ENCODE measurements around the gene CD2BP2.

The CD2BP2 gene

GRCh38 chr16:30381291-30382041, 26.4 kb upstream of the CD2BP2 start:
- Mint-ChIP-seq H3K9me3 (no peaks in the 10 kb centered on the region), H3K4me3 (peak overlapping the region; percentile 87), H3K36me3 (ENCODE audit: low read depth) (peaks cover 21% of the 10 kb centered on the region), H3K4me1 (ENCODE audit: low read depth) (peaks cover 64% of the 10 kb centered on the region), H3K27ac (peak overlapping the region; percentile 92), H3K27me3 (no peaks in the 10 kb centered on the region)

- H3K4me3 Mint-ChIP-seq = peak overlapping the region; percentile 87
- H3K27ac Mint-ChIP-seq = peak overlapping the region; percentile 92
- peaks cover 66% of the 10 kb centered on the region for H3K4me1 Mint-ChIP-seq (ENCODE audit: low read depth)
- no peaks in the 10 kb centered on the region for H3K9me3 Mint-ChIP-seq
- H3K27me3 Mint-ChIP-seq = no peaks in the 10 kb centered on the region
- H3K36me3 Mint-ChIP-seq (ENCODE audit: low read depth) = peaks cover 21% of the 10 kb centered on the region
Observed at GRCh38 chr16:30380803-30381208, 25.7 kb upstream of the CD2BP2 start.

- peak overlapping the region; percentile 92 for H3K4me3 Mint-ChIP-seq
- H3K4me1 Mint-ChIP-seq (ENCODE audit: low read depth) = peaks cover 66% of the 10 kb centered on the region
- H3K27ac Mint-ChIP-seq = peak overlapping the region; percentile 92
- no peaks in the 10 kb centered on the region for H3K9me3 Mint-ChIP-seq
- no peaks in the 10 kb centered on the region for H3K27me3 Mint-ChIP-seq
- H3K36me3 Mint-ChIP-seq (ENCODE audit: low read depth) = peaks cover 21% of the 10 kb centered on the region
Observed at GRCh38 chr16:30380072-30380802, 25.1 kb upstream of the CD2BP2 start.

- Mint-ChIP-seq H3K4me3 (peak overlapping the region; percentile 92), H3K27ac (peak overlapping the region; percentile 95), H3K4me1 (ENCODE audit: low read depth) (peaks cover 66% of the 10 kb centered on the region), H3K9me3 (no peaks in the 10 kb centered on the region), H3K27me3 (no peaks in the 10 kb centered on the region), H3K36me3 (ENCODE audit: low read depth) (peaks cover 21% of the 10 kb centered on the region)
Observed at GRCh38 chr16:30379158-30379783, 24.2 kb upstream of the CD2BP2 start.

GRCh38 chr16:30378236-30379157, 23.4 kb upstream of the CD2BP2 start:
- Mint-ChIP-seq H3K27ac (peak overlapping the region; percentile 99), H3K36me3 (ENCODE audit: low read depth) (peaks cover 21% of the 10 kb centered on the region), H3K27me3 (no peaks in the 10 kb centered on the region), H3K4me3 (peak overlapping the region; percentile 92), H3K4me1 (ENCODE audit: low read depth) (peaks cover 62% of the 10 kb centered on the region), H3K9me3 (no peaks in the 10 kb centered on the region)

GRCh38 chr16:30377812-30378235, 22.7 kb upstream of the CD2BP2 start:
- Mint-ChIP-seq H3K27ac (peak overlapping the region; percentile 99), H3K4me1 (ENCODE audit: low read depth) (peaks cover 56% of the 10 kb centered on the region), H3K9me3 (no peaks in the 10 kb centered on the region), H3K4me3 (peak overlapping the region; percentile 92), H3K36me3 (ENCODE audit: low read depth) (peaks cover 21% of the 10 kb centered on the region), H3K27me3 (no peaks in the 10 kb centered on the region)

GRCh38 chr16:30377050-30377811, 22.1 kb upstream of the CD2BP2 start:
- Mint-ChIP-seq H3K4me3 (peak overlapping the region; percentile 92), H3K4me1 (ENCODE audit: low read depth) (peaks cover 54% of the 10 kb centered on the region), H3K36me3 (ENCODE audit: low read depth) (peaks cover 21% of the 10 kb centered on the region), H3K9me3 (no peaks in the 10 kb centered on the region), H3K27me3 (no peaks in the 10 kb centered on the region), H3K27ac (peak overlapping the region; percentile 99)

- no peak overlapping the region for H3K27ac Mint-ChIP-seq
- peak overlapping the region; percentile 92 for H3K4me3 Mint-ChIP-seq
- H3K4me1 Mint-ChIP-seq (ENCODE audit: low read depth) = peaks cover 57% of the 10 kb centered on the region
- H3K9me3 Mint-ChIP-seq = no peaks in the 10 kb centered on the region
- H3K36me3 Mint-ChIP-seq (ENCODE audit: low read depth) = peaks cover 20% of the 10 kb centered on the region
- H3K27me3 Mint-ChIP-seq = no peaks in the 10 kb centered on the region
Observed at GRCh38 chr16:30376461-30376902, 21.4 kb upstream of the CD2BP2 start.

- peaks cover 57% of the 10 kb centered on the region for H3K4me1 Mint-ChIP-seq (ENCODE audit: low read depth)
- H3K36me3 Mint-ChIP-seq (ENCODE audit: low read depth) = peaks cover 15% of the 10 kb centered on the region
- no peaks in the 10 kb centered on the region for H3K9me3 Mint-ChIP-seq
- H3K4me3 Mint-ChIP-seq = no peak overlapping the region
- peak overlapping the region; percentile 61 for H3K27ac Mint-ChIP-seq
- H3K27me3 Mint-ChIP-seq = no peaks in the 10 kb centered on the region
Observed at GRCh38 chr16:30375864-30376263, 20.8 kb upstream of the CD2BP2 start.

- Mint-ChIP-seq H3K4me1 (ENCODE audit: low read depth) (peaks cover 49% of the 10 kb centered on the region), H3K27me3 (no peaks in the 10 kb centered on the region), H3K4me3 (no peak within 1 kb of the TSS), H3K27ac (peak within 1 kb of the TSS; percentile 71), H3K9me3 (no peaks in the 10 kb centered on the region), H3K36me3 (ENCODE audit: low read depth) (peaks cover 4% of the 10 kb centered on the region)
Observed at GRCh38 chr16:30374538-30374937, 19.4 kb upstream of the CD2BP2 start, which contains the start of gene MYL11. Gene MYL11, plus strand, starts transcription at chr16:30374802. Its CDS starts 56 bp downstream, at chr16:30374858.

GRCh38 chr16:30372725-30373124, 17.6 kb upstream of the CD2BP2 start:
- Mint-ChIP-seq H3K4me3 (peak overlapping the region; percentile 3), H3K36me3 (ENCODE audit: low read depth) (peaks cover 4% of the 10 kb centered on the region), H3K27ac (peak overlapping the region; percentile 75), H3K27me3 (no peaks in the 10 kb centered on the region), H3K4me1 (ENCODE audit: low read depth) (peaks cover 41% of the 10 kb centered on the region), H3K9me3 (no peaks in the 10 kb centered on the region)

- peaks cover 41% of the 10 kb centered on the region for H3K4me1 Mint-ChIP-seq (ENCODE audit: low read depth)
Observed at GRCh38 chr16:30372038-30372712, 17.1 kb upstream of the CD2BP2 start.

GRCh38 chr16:30371248-30371816, 16.2 kb upstream of the CD2BP2 start:
- Mint-ChIP-seq H3K9me3 (no peaks in the 10 kb centered on the region), H3K4me1 (ENCODE audit: low read depth) (peaks cover 42% of the 10 kb centered on the region), H3K4me3 (peak overlapping the region; percentile 87), H3K27me3 (no peaks in the 10 kb centered on the region), H3K36me3 (ENCODE audit: low read depth) (peaks cover 12% of the 10 kb centered on the region), H3K27ac (peak overlapping the region; percentile 95)

More at GRCh38 chr16:30372038-30372712, 17.1 kb upstream of the CD2BP2 start:
- Mint-ChIP-seq H3K27ac (peak overlapping the region; percentile 95), H3K4me3 (peak overlapping the region; percentile 87), H3K27me3 (no peaks in the 10 kb centered on the region), H3K9me3 (no peaks in the 10 kb centered on the region), H3K36me3 (ENCODE audit: low read depth) (peaks cover 4% of the 10 kb centered on the region)

All from stimulated activated naive CD8-positive, alpha-beta T cell treated with anti-CD3 and anti-CD28 coated beads, Interleukin-15, Interleukin-2, amounts not matched to agents 100 ng/mL and 50 ng/mL, for 24 hours (primary cell).